Prostate gland (tissue), 2 donors: ENCODE results near the gene SOX5. TPM values are rescaled to one million over a fixed set of nuclear protein-coding genes. Genes with fewer than 3 reads are reported as not detected.
"Not testable (repeated sequence)": the region's sequence is repeated elsewhere in the genome, so short reads cannot be mapped to it uniquely, and the experiment has no call there.

Experiments
- DNase-seq: peaks from one replicate; pipeline ENCODE4 v3.0.0-alpha.2; 2019; ENCODE audit warnings: low spot score
- H3K27ac ChIP-seq, 2 donors: fragments of 200-600 bp; sonication (generic); 2 replicates each; pipeline ENCODE4 v1.5.1; 2017 to 2019
- H3K27me3 ChIP-seq: fragments of 200-600 bp; sonication (generic); replicated peaks from 2 replicates; pipeline ENCODE4 v1.5.1; 2019; ENCODE audit not compliant: insufficient read depth
- H3K36me3 ChIP-seq, 2 donors: fragments of 200-600 bp; sonication (generic); 1 replicate in 1 of 2; 2 replicates in 1 of 2; pipeline versions ENCODE4 v1.5.1 to v1.8.1; 2017 to 2019
- H3K4me1 ChIP-seq: fragments of 200-600 bp; sonication (generic); replicated peaks from 2 replicates; pipeline ENCODE4 v1.5.1; 2019
- H3K4me3 ChIP-seq, 2 donors: fragments of 200-600 bp; sonication (generic); 2 replicates each; pipeline ENCODE4 v1.5.1; 2017 to 2019
- H3K9me3 ChIP-seq: fragments of 200-600 bp; sonication (generic); 2 replicates; pipeline ENCODE4 v1.5.1; 2017
- CTCF ChIP-seq, 4 experiments: fragments of 200-600 bp in 2 of 4; fragments of 450-650 bp in 2 of 4; sonication (generic) in 2 of 4; IDR thresholded peaks; 1 replicate in 3 of 4; 2 replicates in 1 of 4; pipeline ENCODE4 v1.5.1; 2016 to 2019; ENCODE audit warnings: antibody characterized with exemption in 4 of 4, mild to moderate bottlenecking in 2 of 4, moderate library complexity in 2 of 4
- POLR2A ChIP-seq: fragments of 450-650 bp; IDR thresholded peaks from one replicate; pipeline ENCODE4 v1.6.1; 2016; ENCODE audit warnings: antibody characterized with exemption, mild to moderate bottlenecking
- POLR2AphosphoS5 ChIP-seq: sonication (generic); formaldehyde crosslinking; IDR thresholded peaks from one replicate; pipeline ENCODE4 v1.6.1; 2017; ENCODE audit warnings: antibody characterized with exemption
- WGBS: methylation state at CpG from one replicate; pipeline ENCODE4 v1.1.5; 2018; 5-methylcytosine and 5-hydroxymethylcytosine counted together
- intact Hi-C: fragments of 100-400 bp; cut with DNase I; formaldehyde crosslinking; loops from one replicate; pipeline ENCODE4 v1.14.2; 2022
- total RNA-seq, 2 donors: library from RNA; depleted of rRNA; stranded (reverse); fragments of >200 nt; gene quantifications; one replicate each; pipeline ENCODE4 v1.1.0, GENCODE V29; 2016

SOX5 gene
- total RNA-seq, 2 donors from 2014 or later, result 3.7 to 7.8 TPM

- Histone ChIP-seq H3K4me1 (no peaks in the 10 kb centered on the region), H3K36me3 (no peaks in the 10 kb centered on the region), H3K9me3 (no peaks in the 10 kb centered on the region), H3K27ac (no peak overlapping the region), H3K4me3 (no peak overlapping the region), H3K27me3 (no peaks in the 10 kb centered on the region)
- TF ChIP-seq POLR2AphosphoS5 (no peak), CTCF (IDR thresholded peaks at IDR 0.05) (no peak), POLR2A (no peak)
- intact Hi-C loops, result no loop called here
- no peak for DNase-seq
- WGBS, result 89% methylated on average over 5 of the region's 5 CpGs
Observed at GRCh38 chr12:23880988-23881387, 68.5 kb downstream of the SOX5 start.

- H3K36me3 ChIP-seq, intact Hi-C loops, H3K27me3 ChIP-seq, H3K9me3 ChIP-seq, H3K27ac ChIP-seq, DNase-seq, H3K4me3 ChIP-seq, H3K4me1 ChIP-seq: not testable (repeated sequence)
- WGBS, result 88% methylated on average over 1 of the region's 1 CpG
Observed at GRCh38 chr12:23876618-23877017, 72.9 kb downstream of the SOX5 start.

- H3K27me3 ChIP-seq, result no peaks in the 10 kb centered on the region
- intact Hi-C loops, result no loop called here
Observed at GRCh38 chr12:23867794-23868193, 81.7 kb downstream of the SOX5 start.

GRCh38 chr12:23862701-23863100 lies 86.8 kb downstream of the SOX5 start:
- Histone ChIP-seq H3K4me3 (no peak overlapping the region), H3K27me3 (no peaks in the 10 kb centered on the region), H3K4me1 (no peaks in the 10 kb centered on the region), H3K36me3 (no peaks in the 10 kb centered on the region), H3K9me3 (no peaks in the 10 kb centered on the region), H3K27ac (no peak overlapping the region)
- TF ChIP-seq POLR2A (no peak), POLR2AphosphoS5 (no peak), CTCF (IDR thresholded peaks at IDR 0.05) (no peak)
- WGBS, result 95% methylated on average over 3 of the region's 3 CpGs
- DNase-seq, result no peak
- intact Hi-C loops, result no loop called here

More at GRCh38 chr12:23867794-23868193, 81.7 kb downstream of the SOX5 start:
- Histone ChIP-seq H3K4me1 (no peaks in the 10 kb centered on the region), H3K9me3 (no peaks in the 10 kb centered on the region), H3K4me3 (no peak overlapping the region), H3K27ac (no peak overlapping the region), H3K36me3 (no peaks in the 10 kb centered on the region)
- TF ChIP-seq CTCF (IDR thresholded peaks at IDR 0.05) (no peak), POLR2A (no peak), POLR2AphosphoS5 (no peak)
- no peak for DNase-seq

- Histone ChIP-seq H3K4me3 (no peak overlapping the region), H3K36me3 (no peaks in the 10 kb centered on the region), H3K4me1 (no peaks in the 10 kb centered on the region), H3K27ac (no peak overlapping the region), H3K27me3 (no peaks in the 10 kb centered on the region), H3K9me3 (no peaks in the 10 kb centered on the region)
- WGBS, result 90% methylated on average over 1 of the region's 1 CpG
- intact Hi-C loops, result no loop called here
- TF ChIP-seq POLR2A, result no peak
- TF ChIP-seq CTCF (IDR thresholded peaks at IDR 0.05), result no peak
- TF ChIP-seq POLR2AphosphoS5, result no peak
- no peak for DNase-seq
Observed at GRCh38 chr12:23860019-23860418, 89.5 kb downstream of the SOX5 start.
